Measurements from ENCODE around the gene KLK13.

KLK13 gene

GRCh38 chr19:51027873-51028272, 37.0 kb downstream of the KLK13 start:
- Histone ChIP-seq H2AFZ (ENCODE audit: insufficient read depth, low read length, poor library complexity) (no peak overlapping the region), H3K27me3 (ENCODE audit: insufficient read depth, low read length) (no peaks in the 10 kb centered on the region), H3K79me2 (ENCODE audit: control insufficient read depth, insufficient read depth, low read length, poor library complexity) (no peaks in the 10 kb centered on the region), H2BK5ac (ENCODE audit: low read depth, low read length, poor library complexity) (no peak overlapping the region), H3K4me2 (ENCODE audit: low read length) (no peak overlapping the region), H3K36me3 (ENCODE audit: control insufficient read depth in 1 of 2, insufficient read depth in 2 of 2, low read length in 2 of 2) (no peaks in the 10 kb centered on the region), H3K14ac (ENCODE audit: low read length) (no peak overlapping the region), H2AK5ac (ENCODE audit: low read length) (no peak overlapping the region), H3K9me3 (ENCODE audit: insufficient read depth, low read depth, low read length) (no peaks in the 10 kb centered on the region), H3K23ac (ENCODE audit: low read length) (no peak overlapping the region), H4K8ac (ENCODE audit: low read depth, low read length) (no peak overlapping the region), H3K4me1 (ENCODE audit: control insufficient read depth in 1 of 2, insufficient read depth in 2 of 2, low read length in 2 of 2) (no peaks in the 10 kb centered on the region), H2BK120ac (ENCODE audit: insufficient read depth, low read length, poor library complexity) (no peak overlapping the region), H4K12ac (ENCODE audit: low read depth, low read length) (no peak overlapping the region), H3K4ac (ENCODE audit: low read depth, low read length) (no peak overlapping the region), H3K4me3 (ENCODE audit: low read depth, low read length) (no peak overlapping the region), H3K9ac (ENCODE audit: low read length) (no peak overlapping the region), H2BK12ac (ENCODE audit: low read length) (no peak overlapping the region), H3K18ac (ENCODE audit: low read length) (no peak overlapping the region), H3K27ac (ENCODE audit: low read depth, low read length) (no peak overlapping the region), H4K91ac (ENCODE audit: low read depth, low read length) (no peak overlapping the region), H3K79me1 (ENCODE audit: low read length) (no peaks in the 10 kb centered on the region)
- no peak for DNase-seq
- WGBS (ENCODE audit: extremely low coverage, insufficient coverage, insufficient read length) = no CpG with 5 or more reads among the region's 5 CpGs

- Histone ChIP-seq H3K4me1 (ENCODE audit: control insufficient read depth in 1 of 2, insufficient read depth in 2 of 2, low read length in 2 of 2) (no peaks in the 10 kb centered on the region), H3K36me3 (ENCODE audit: control insufficient read depth in 1 of 2, insufficient read depth in 2 of 2, low read length in 2 of 2) (no peaks in the 10 kb centered on the region), H2AK5ac (ENCODE audit: low read length) (no peak overlapping the region), H2BK120ac (ENCODE audit: insufficient read depth, low read length, poor library complexity) (no peak overlapping the region), H3K9me3 (ENCODE audit: insufficient read depth, low read depth, low read length) (no peaks in the 10 kb centered on the region), H4K91ac (ENCODE audit: low read depth, low read length) (no peak overlapping the region), H4K8ac (ENCODE audit: low read depth, low read length) (no peak overlapping the region), H3K9ac (ENCODE audit: low read length) (peak overlapping the region; percentile 29), H3K4me2 (ENCODE audit: low read length) (no peak overlapping the region), H2BK5ac (ENCODE audit: low read depth, low read length, poor library complexity) (no peak overlapping the region), H3K27ac (ENCODE audit: low read depth, low read length) (no peak overlapping the region), H2BK12ac (ENCODE audit: low read length) (no peak overlapping the region), H3K79me2 (ENCODE audit: control insufficient read depth, insufficient read depth, low read length, poor library complexity) (no peaks in the 10 kb centered on the region), H3K4me3 (ENCODE audit: low read depth, low read length) (no peak overlapping the region), H3K4ac (ENCODE audit: low read depth, low read length) (no peak overlapping the region), H3K23ac (ENCODE audit: low read length) (no peak overlapping the region), H2AFZ (ENCODE audit: insufficient read depth, low read length, poor library complexity) (no peak overlapping the region), H4K12ac (ENCODE audit: low read depth, low read length) (no peak overlapping the region), H3K27me3 (ENCODE audit: insufficient read depth, low read length) (no peaks in the 10 kb centered on the region), H3K14ac (ENCODE audit: low read length) (no peak overlapping the region), H3K18ac (ENCODE audit: low read length) (no peak overlapping the region), H3K79me1 (ENCODE audit: low read length) (no peaks in the 10 kb centered on the region)
- WGBS (ENCODE audit: extremely low coverage, insufficient coverage, insufficient read length) = no CpG with 5 or more reads among the region's 14 CpGs
- DNase-seq = no peak
These were observed 37.6 kb downstream of the KLK13 start for GRCh38 chr19:51027126-51027806.

GRCh38 chr19:51026554-51026831, 38.4 kb downstream of the KLK13 start, which contains the start of gene KLK11:
Gene KLK11 (minus strand): TSS chr19:51026616. CDS start chr19:51025631, 985 bp downstream.
- Histone ChIP-seq H3K9me3 (ENCODE audit: insufficient read depth, low read depth, low read length) (no peaks in the 10 kb centered on the region), H3K79me1 (ENCODE audit: low read length) (no peaks in the 10 kb centered on the region), H3K4ac (ENCODE audit: low read depth, low read length) (no peak within 1 kb of the TSS), H3K18ac (ENCODE audit: low read length) (no peak within 1 kb of the TSS), H2BK12ac (ENCODE audit: low read length) (no peak within 1 kb of the TSS), H3K79me2 (ENCODE audit: control insufficient read depth, insufficient read depth, low read length, poor library complexity) (no peaks in the 10 kb centered on the region), H4K8ac (ENCODE audit: low read depth, low read length) (no peak within 1 kb of the TSS), H2AK5ac (ENCODE audit: low read length) (no peak within 1 kb of the TSS), H3K27ac (ENCODE audit: low read depth, low read length) (no peak within 1 kb of the TSS), H2BK120ac (ENCODE audit: insufficient read depth, low read length, poor library complexity) (no peak within 1 kb of the TSS), H3K4me3 (ENCODE audit: low read depth, low read length) (no peak within 1 kb of the TSS), H2AFZ (ENCODE audit: insufficient read depth, low read length, poor library complexity) (no peak within 1 kb of the TSS), H3K14ac (ENCODE audit: low read length) (no peak within 1 kb of the TSS), H4K91ac (ENCODE audit: low read depth, low read length) (no peak within 1 kb of the TSS), H3K4me2 (ENCODE audit: low read length) (no peak within 1 kb of the TSS), H4K12ac (ENCODE audit: low read depth, low read length) (no peak within 1 kb of the TSS), H3K27me3 (ENCODE audit: insufficient read depth, low read length) (no peaks in the 10 kb centered on the region), H2BK5ac (ENCODE audit: low read depth, low read length, poor library complexity) (no peak within 1 kb of the TSS), H3K9ac (ENCODE audit: low read length) (peak within 1 kb of the TSS; percentile 29), H3K36me3 (ENCODE audit: control insufficient read depth in 1 of 2, insufficient read depth in 2 of 2, low read length in 2 of 2) (no peaks in the 10 kb centered on the region), H3K23ac (ENCODE audit: low read length) (no peak within 1 kb of the TSS), H3K4me1 (ENCODE audit: control insufficient read depth in 1 of 2, insufficient read depth in 2 of 2, low read length in 2 of 2) (no peaks in the 10 kb centered on the region)
- no peak for DNase-seq
- no CpG with 5 or more reads among the region's 11 CpGs for WGBS (ENCODE audit: extremely low coverage, insufficient coverage, insufficient read length)

- Histone ChIP-seq H3K27ac (ENCODE audit: low read depth, low read length) (no peak overlapping the region), H3K36me3 (ENCODE audit: control insufficient read depth in 1 of 2, insufficient read depth in 2 of 2, low read length in 2 of 2) (no peaks in the 10 kb centered on the region), H2BK12ac (ENCODE audit: low read length) (no peak overlapping the region), H3K4me2 (ENCODE audit: low read length) (no peak overlapping the region), H2BK120ac (ENCODE audit: insufficient read depth, low read length, poor library complexity) (no peak overlapping the region), H3K18ac (ENCODE audit: low read length) (no peak overlapping the region), H3K4me3 (ENCODE audit: low read depth, low read length) (no peak overlapping the region), H2BK5ac (ENCODE audit: low read depth, low read length, poor library complexity) (no peak overlapping the region), H3K4me1 (ENCODE audit: control insufficient read depth in 1 of 2, insufficient read depth in 2 of 2, low read length in 2 of 2) (no peaks in the 10 kb centered on the region), H2AK5ac (ENCODE audit: low read length) (no peak overlapping the region), H3K79me2 (ENCODE audit: control insufficient read depth, insufficient read depth, low read length, poor library complexity) (no peaks in the 10 kb centered on the region), H3K14ac (ENCODE audit: low read length) (no peak overlapping the region), H3K27me3 (ENCODE audit: insufficient read depth, low read length) (no peaks in the 10 kb centered on the region), H3K9ac (ENCODE audit: low read length) (no peak overlapping the region), H4K8ac (ENCODE audit: low read depth, low read length) (no peak overlapping the region), H3K79me1 (ENCODE audit: low read length) (no peaks in the 10 kb centered on the region), H3K4ac (ENCODE audit: low read depth, low read length) (no peak overlapping the region), H4K12ac (ENCODE audit: low read depth, low read length) (no peak overlapping the region), H3K9me3 (ENCODE audit: insufficient read depth, low read depth, low read length) (no peaks in the 10 kb centered on the region), H3K23ac (ENCODE audit: low read length) (no peak overlapping the region), H2AFZ (ENCODE audit: insufficient read depth, low read length, poor library complexity) (no peak overlapping the region), H4K91ac (ENCODE audit: low read depth, low read length) (no peak overlapping the region)
- no peak for DNase-seq
- no CpG with 5 or more reads among the region's 18 CpGs for WGBS (ENCODE audit: extremely low coverage, insufficient coverage, insufficient read length)
These were observed 38.9 kb downstream of the KLK13 start for GRCh38 chr19:51025809-51026553.

Data from trophoblast cell (in vitro differentiated cells and primary cell).